SK-N-SH treated with all-trans-retinoic acid at 6 μM for 48 hours (cell line): ENCODE data around the gene CLTA.

ENCODE experiments used
- ATAC-seq: fragments of 200-7000 bp; cut with Tn5 transposase; 3 replicates; pipeline ENCODE4 v1.9.1; 2020; ENCODE audit warnings: mild to moderate bottlenecking, moderate library complexity
- ARNTL ChIP-seq: fragments of 450-650 bp; formaldehyde crosslinking; IDR thresholded peaks from 2 replicates; pipeline ENCODE4 v1.5.0; 2020; ENCODE audit warnings: low read depth, mild to moderate bottlenecking, moderate library complexity, borderline replicate concordance
- BACH2 ChIP-seq: fragments of 250-450 bp; sonication (Bioruptor Pico); IDR thresholded peaks from 2 replicates; pipeline ENCODE4 v1.9.0; 2021; ENCODE audit warnings: mild to moderate bottlenecking, borderline replicate concordance
- CSDC2 ChIP-seq: fragments of 250-450 bp; sonication (Bioruptor Pico); IDR thresholded peaks from 2 replicates; pipeline ENCODE4 v1.5.0; 2020; ENCODE audit warnings: mild to moderate bottlenecking, moderate library complexity
- ESRRG ChIP-seq: fragments of 250-450 bp; sonication (Bioruptor Pico); IDR thresholded peaks from 2 replicates; pipeline ENCODE4 v1.6.1; 2021; ENCODE audit warnings: mild to moderate bottlenecking
- ISL1 ChIP-seq: fragments of 250-450 bp; sonication (Bioruptor Pico); IDR thresholded peaks from 2 replicates; pipeline ENCODE4 v2.1.2; 2022; ENCODE audit warnings: mild to moderate bottlenecking, moderate library complexity
- OSR1 ChIP-seq: fragments of 250-450 bp; sonication (Bioruptor Pico); IDR thresholded peaks from 2 replicates; pipeline ENCODE4 v1.8.0; 2022; ENCODE audit warnings: moderate library complexity, mild to moderate bottlenecking, inconsistent platforms
- PATZ1 ChIP-seq: fragments of 250-450 bp; sonication (Bioruptor Pico); IDR thresholded peaks from 2 replicates; pipeline ENCODE4 v1.8.0; 2020; ENCODE audit warnings: mild to moderate bottlenecking, moderate library complexity, borderline replicate concordance
- PPARA ChIP-seq: fragments of 250-450 bp; sonication (Bioruptor Pico); IDR thresholded peaks from 2 replicates; pipeline ENCODE4 v1.5.0; 2020; ENCODE audit warnings: mild to moderate bottlenecking, borderline replicate concordance
- RARB ChIP-seq: fragments of 250-450 bp; sonication (Bioruptor Pico); IDR thresholded peaks from 2 replicates; pipeline ENCODE4 v1.8.0; 2021; ENCODE audit warnings: mild to moderate bottlenecking, moderate library complexity
- SNAI2 ChIP-seq: fragments of 250-450 bp; sonication (Bioruptor Pico); IDR thresholded peaks from 2 replicates; pipeline ENCODE4 v1.5.0; 2020; ENCODE audit warnings: mild to moderate bottlenecking, moderate library complexity
- TCF4 ChIP-seq: fragments of 250-450 bp; sonication (Bioruptor Pico); IDR thresholded peaks from 2 replicates; pipeline ENCODE4 v1.8.0; 2021; ENCODE audit warnings: mild to moderate bottlenecking, moderate library complexity, borderline replicate concordance
- TSHZ2 ChIP-seq: fragments of 250-450 bp; sonication (Bioruptor Pico); IDR thresholded peaks from 2 replicates; pipeline ENCODE4 v1.5.0; 2020; ENCODE audit warnings: mild to moderate bottlenecking, moderate library complexity
- ZFP30 ChIP-seq: fragments of 450-650 bp; formaldehyde crosslinking; IDR thresholded peaks from 2 replicates; pipeline ENCODE4 v1.5.0; 2022; ENCODE audit warnings: mild to moderate bottlenecking, moderate library complexity
- ZNF565 ChIP-seq: fragments of 450-650 bp; formaldehyde crosslinking; conservative IDR thresholded peaks from 2 replicates; pipeline ENCODE4 v1.5.0; 2020; ENCODE audit warnings: low read depth, mild to moderate bottlenecking, moderate library complexity
- ZNF8 ChIP-seq: fragments of 450-650 bp; formaldehyde crosslinking; IDR thresholded peaks from 2 replicates; pipeline ENCODE4 v1.5.0; 2020; ENCODE audit warnings: mild to moderate bottlenecking, moderate library complexity

Gene CLTA

GRCh38 chr9:36145970-36146369 is 44.8 kb upstream of the CLTA start (continued):
- TF ChIP-seq TSHZ2 (CRISPR knock-in tag) (no peak), CSDC2 (CRISPR knock-in tag) (no peak), ARNTL (no peak), ZNF8 (CRISPR knock-in tag) (no peak)

GRCh38 chr9:36146651-36147050 is 44.1 kb upstream of the CLTA start:
- TF ChIP-seq ZNF565 (no peak), RARB (no peak), ZNF8 (CRISPR knock-in tag) (no peak)
- no peak for ATAC-seq

GRCh38 chr9:36147441-36148175 is 43.1 kb upstream of the CLTA start:
- TF ChIP-seq BACH2 (no peak), TCF4 (CRISPR knock-in tag) (no peak), PATZ1 (CRISPR knock-in tag) (no peak), OSR1 (CRISPR knock-in tag) (no peak), ESRRG (CRISPR knock-in tag) (no peak)
- TF ChIP-seq, all 23 proteins: peak for 0
- no peak for ATAC-seq

GRCh38 chr9:36148311-36149051 is 42.2 kb upstream of the CLTA start:
- TF ChIP-seq ZFP30 (CRISPR knock-in tag) (no peak), TSHZ2 (CRISPR knock-in tag) (peak; percentile 30; the same call in 1 of the 2 replicates), ISL1 (CRISPR knock-in tag) (0 out of 2 replicates have a peak, but pooled peaks have one; percentile 32), CSDC2 (CRISPR knock-in tag) (no peak; the same call in 1 of the 2 replicates), PPARA (CRISPR knock-in tag) (no peak), PATZ1 (CRISPR knock-in tag) (peak; percentile 95; the same call in 1 of the 2 replicates), SNAI2 (CRISPR knock-in tag) (no peak), TCF4 (CRISPR knock-in tag) (peak; percentile 51; the same call in 1 of the 2 replicates)

More at GRCh38 chr9:36148311-36149051, 42.2 kb upstream of the CLTA start:
- peak; percentile 89 for ATAC-seq
